Adrenal gland (tissue), 12 donors: ENCODE measurements around the gene FAM89A. TPM values are rescaled to one million over a fixed set of nuclear protein-coding genes. Genes with fewer than 3 reads are reported as not detected.
"Not testable (repeated sequence)": the region's sequence is repeated elsewhere in the genome, so short reads cannot be mapped to it uniquely, and the experiment has no call there.

ENCODE experiments used
- DNase-seq, 7 donors: peaks; one replicate each; pipeline ENCODE4 v3.0.0-alpha.2; 2019 to 2020
- H3K27ac ChIP-seq, 5 donors: fragments of 200-600 bp; sonication (generic) in 4 of 5; 1 replicate in 3 of 5; 2 replicates in 2 of 5; pipeline versions ENCODE4 v1.5.1 to v1.8.0; 2016 to 2020; ENCODE audit warnings: mild to moderate bottlenecking in 1 of 5
- H3K27me3 ChIP-seq: fragments of 200-600 bp; 2 replicates; pipeline ENCODE4 v1.8.0; 2021
- H3K36me3 ChIP-seq, 2 donors: fragments of 200-600 bp; replicated peaks in 1 of 2; 1 replicate in 1 of 2; 2 replicates in 1 of 2; pipeline versions ENCODE4 v1.5.1 to v1.8.0; 2018 to 2022
- H3K4me1 ChIP-seq, 2 donors: fragments of 200-600 bp; replicated peaks in 1 of 2; 1 replicate in 1 of 2; 2 replicates in 1 of 2; pipeline versions ENCODE4 v1.5.1 to v1.8.0; 2018 to 2021
- H3K4me3 ChIP-seq, 4 donors: fragments of 200-600 bp; sonication (generic) in 3 of 4; one replicate each; pipeline ENCODE4 v1.5.1; 2016 to 2018
- H3K9me3 ChIP-seq, 3 donors: fragments of 200-600 bp; sonication (generic) in 1 of 3; replicated peaks in 1 of 3; 1 replicate in 2 of 3; 2 replicates in 1 of 3; pipeline versions ENCODE4 v1.5.1 to v1.8.0; 2016 to 2021
- CTCF ChIP-seq, 6 experiments: fragments of 450-650 bp in 4 of 6; fragments of 200-600 bp in 2 of 6; sonication (generic) in 1 of 6; IDR thresholded peaks; 1 replicate in 5 of 6; 2 replicates in 1 of 6; pipeline versions ENCODE4 v1.5.1 to v1.8.0; 2016 to 2021; ENCODE audit warnings: antibody characterized with exemption in 6 of 6, mild to moderate bottlenecking in 2 of 6, moderate library complexity in 1 of 6
- POLR2A ChIP-seq, 2 donors: fragments of 450-650 bp; IDR thresholded peaks; one replicate each; pipeline ENCODE4 v1.6.1; 2017; ENCODE audit warnings: antibody characterized with exemption in 2 of 2, mild to moderate bottlenecking in 2 of 2, moderate library complexity in 1 of 2
- WGBS, 4 donors: extraction: QIAGEN DNeasy Blood & Tissue Kit in 2 of 4; methylation state at CpG; one replicate each; pipeline versions ENCODE4 v1.1.5 to v1.1.7; 2013 to 2017; 5-methylcytosine and 5-hydroxymethylcytosine counted together
- intact Hi-C, 2 donors: fragments of 100-400 bp; cut with DNase I; formaldehyde crosslinking; loops; one replicate each; pipeline versions ENCODE4 v1.14.1 to v1.15.0; 2022 to 2023
- polyA plus RNA-seq, 3 donors: library from polyadenylated mRNA; stranded (reverse); fragments of 200-250 nt in 2 of 3; fragments of 350-450 nt in 1 of 3; fragmentation: Illumina TruSeq in 1 of 3; extraction: RNeasy Lipid Tissue Mini Kit (QIAGEN cat#74804) in 1 of 3; gene quantifications; one replicate each; pipeline ENCODE4 v1.2.3, GENCODE V29; 2013 to 2014
- total RNA-seq, 9 donors: library from RNA; depleted of rRNA in 4 of 9; stranded (reverse); fragments of >200 nt in 4 of 9; fragments of 120-200 nt in 1 of 9; fragmentation: NEBNext Ultra II Directional in 1 of 9; extraction: Animal tissue kit (Norgen Biotek cat#: 25700) in 1 of 9; gene quantifications; one replicate each; pipeline versions ENCODE4 v1.1.0 to v1.2.4, GENCODE V29; 2013 to 2023
- donor health status: healthy with polysubstance abuse.
- donor health status: Bipolar disorder and iron deficiency.
- donor health status: DM: yes; HTN: yes; CAD: no.
- donor health status: DM: no; HTN: no; CAD: no.
- donor health status: DM: no; HTN: no; CAD: no.
- donor health status: DM: yes; HTN: yes; CAD: no.

FAM89A gene
- total and polyA plus RNA-seq, 12 donors: 11.3 to 59.4 (median 33.0) TPM

DNA sequence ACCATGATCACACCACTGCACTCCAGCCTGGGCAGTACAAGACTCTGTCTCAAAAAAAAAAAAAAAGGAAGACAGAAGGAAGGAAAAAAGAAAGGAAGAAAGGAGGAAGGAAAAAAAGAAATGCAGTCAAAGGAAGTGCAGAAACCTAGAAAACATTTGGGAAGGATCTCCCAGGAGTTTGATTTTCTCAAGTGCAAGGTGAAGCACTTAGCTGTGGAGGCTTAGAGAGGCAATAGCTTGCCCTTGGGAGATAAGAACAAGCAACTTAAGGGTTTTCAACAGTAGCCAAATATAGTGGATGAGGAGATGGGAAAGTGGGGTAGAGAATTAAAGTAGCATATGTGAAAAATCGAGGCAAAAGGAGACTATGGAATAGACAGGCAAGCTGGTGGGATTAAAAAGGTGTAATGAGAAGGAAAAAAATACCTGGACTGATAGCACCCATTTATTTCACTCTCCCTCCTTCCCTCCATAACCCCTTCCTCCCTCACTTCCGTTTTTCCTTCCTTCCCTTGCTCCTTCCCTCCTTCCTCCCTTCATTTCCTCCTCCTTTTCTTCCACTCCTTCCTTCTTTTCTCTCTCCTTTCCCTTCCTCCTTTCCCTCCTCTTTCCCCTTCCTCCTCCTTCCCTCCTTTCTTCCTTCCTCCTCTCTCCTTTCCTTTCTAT, 6.8 kb upstream of the FAM89A start:
- Histone ChIP-seq H3K4me1 (no peaks in the 10 kb centered on the region), H3K36me3 (no peaks in the 10 kb centered on the region), H3K9me3 (no peaks in the 10 kb centered on the region), H3K4me3 (no peak overlapping the region), H3K27me3 (no peaks in the 10 kb centered on the region), H3K27ac (no peak overlapping the region)
- DNase-seq: no peak
- intact Hi-C loops: no loop called here
- 47 to 69% (median 55%) methylated on average over 2 of the region's 2 CpGs for WGBS, 4 donors
- no peak for TF ChIP-seq POLR2A (IDR thresholded peaks at IDR 0.05)
- no peak for TF ChIP-seq CTCF (IDR thresholded peaks at IDR 0.05)

GRCh38 chr1:231045921-231046729, 6.1 kb upstream of the FAM89A start:
- H3K27ac ChIP-seq, DNase-seq, H3K4me3 ChIP-seq, H3K9me3 ChIP-seq, intact Hi-C loops, H3K36me3 ChIP-seq, H3K27me3 ChIP-seq, H3K4me1 ChIP-seq: not testable (repeated sequence)
- WGBS, 4 donors: 87 to 93% (median 90%) methylated on average over 10 of the region's 10 CpGs

GRCh38 chr1:231045286-231045685, 5.2 kb upstream of the FAM89A start:
- Histone ChIP-seq H3K27ac (no peak overlapping the region), H3K9me3 (no peaks in the 10 kb centered on the region), H3K36me3 (no peaks in the 10 kb centered on the region), H3K4me1 (peaks cover 5 to 8% of the 10 kb centered on the region in 2 donors), H3K27me3 (no peaks in the 10 kb centered on the region), H3K4me3 (no peak overlapping the region)
- no peak for DNase-seq
- TF ChIP-seq POLR2A (IDR thresholded peaks at IDR 0.05): no peak
- TF ChIP-seq CTCF (IDR thresholded peaks at IDR 0.05): no peak
- intact Hi-C loops: no loop called here

DNA sequence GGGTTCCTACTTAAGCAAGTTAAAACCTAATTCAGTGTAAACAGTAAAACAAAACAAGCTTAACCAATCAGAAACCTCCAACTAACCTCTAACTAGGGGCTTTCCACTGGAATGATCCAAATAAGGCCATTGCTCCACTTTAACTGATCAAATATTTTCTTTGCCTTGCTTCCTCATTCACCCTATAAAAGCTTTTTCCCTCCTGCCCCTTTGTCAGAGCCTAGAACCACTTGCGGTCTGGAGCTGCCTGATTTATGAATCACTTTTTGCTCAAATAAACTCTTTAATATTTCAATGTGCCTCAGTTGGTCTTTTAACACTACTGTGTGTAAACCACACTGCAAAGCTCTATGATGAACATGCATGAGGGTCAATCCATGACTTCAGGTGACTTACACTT, 4.5 kb upstream of the FAM89A start:
- Histone ChIP-seq H3K27me3 (no peaks in the 10 kb centered on the region), H3K36me3 (no peaks in the 10 kb centered on the region), H3K4me3 (no peak overlapping the region), H3K27ac (no peak overlapping the region), H3K9me3 (no peaks in the 10 kb centered on the region), H3K4me1 (peaks cover 5 to 8% of the 10 kb centered on the region in 2 donors)
- no peak for DNase-seq
- TF ChIP-seq CTCF (IDR thresholded peaks at IDR 0.05) (no peak), POLR2A (IDR thresholded peaks at IDR 0.05) (no peak)
- intact Hi-C loops: loop anchor here in 1 of 2 donors (5.0 kb wide), 1 partner anchor 122 kb away; no protein-coding TSS in a partner anchor
- WGBS, 4 donors: 88 to 97% (median 97%) methylated on average over 1 of the region's 1 CpG
